Activated naive CD4-positive, alpha-beta T cell treated with anti-CD3 and anti-CD28 coated beads for 36 hours (primary cell): ENCODE measurements around the gene SAMD4A. TPM values are rescaled to one million over a fixed set of nuclear protein-coding genes. Genes with fewer than 3 reads are reported as not detected.

Experiments
- CTCF ChIA-PET: fragments of 350-600 bp; sonication (Branson Sonifier 250); formaldehyde crosslinking; loops from one replicate; lab custom pipeline; 2021; ENCODE audit warnings: antibody characterized with exemption; lab: Charles Lee
- DNase-seq: peaks from one replicate; pipeline ENCODE4 v3.0.0-alpha.2; 2020
- H3K27ac Mint-ChIP-seq: one replicate; pipeline ENCODE4 v1.8.0; 2021; ENCODE audit warnings: mild to moderate bottlenecking, mixed read lengths
- H3K27me3 Mint-ChIP-seq: one replicate; pipeline ENCODE4 v1.8.0; 2021; ENCODE audit warnings: low read depth, mixed read lengths
- H3K36me3 Mint-ChIP-seq: one replicate; pipeline ENCODE4 v1.8.0; 2021; ENCODE audit warnings: low read depth, mixed read lengths
- H3K4me1 Mint-ChIP-seq: one replicate; pipeline ENCODE4 v1.8.0; 2021; ENCODE audit warnings: low read depth, mixed read lengths
- H3K4me3 Mint-ChIP-seq: one replicate; pipeline ENCODE4 v1.8.0; 2021; ENCODE audit warnings: mild to moderate bottlenecking, moderate library complexity, mixed read lengths
- H3K9me3 Mint-ChIP-seq: one replicate; pipeline ENCODE4 v1.8.0; 2021; ENCODE audit warnings: mixed read lengths
- intact Hi-C: fragments of 100-400 bp; cut with micrococcal nuclease; formaldehyde crosslinking; loops from one replicate; pipeline ENCODE4 v1.15.1; 2023
- total RNA-seq, 2 experiments: library from RNA; stranded (reverse); gene quantifications; one replicate each; pipeline ENCODE4 v1.2.3, GENCODE V29; 2021

SAMD4A gene
- total RNA-seq, 2 experiments from 2014 or later: 4.7 to 4.9 TPM

DNA sequence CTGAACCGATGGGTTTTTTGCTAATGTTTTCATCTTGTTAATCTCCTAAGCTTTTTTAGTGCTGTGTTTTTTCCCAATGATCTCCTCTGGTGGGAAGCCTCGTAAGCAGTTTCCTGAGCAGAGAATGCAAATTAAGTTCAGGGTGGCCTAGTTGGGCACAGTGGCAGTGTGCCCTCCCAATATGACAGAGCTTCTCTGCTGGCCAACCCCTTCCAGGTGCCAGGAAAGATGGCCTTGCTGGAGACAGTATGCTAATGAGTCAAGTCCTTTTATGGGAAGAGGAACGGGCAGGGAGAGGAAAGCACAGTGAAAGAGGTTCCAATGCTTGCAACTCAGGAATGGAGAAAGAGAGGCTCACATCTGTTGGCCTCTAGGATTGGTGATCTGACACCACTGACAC, 219.9 kb downstream of the SAMD4A start:
- H3K9me3 Mint-ChIP-seq: no peaks in the 10 kb centered on the region
- CTCF ChIA-PET: interaction anchor here (2.3 kb wide), 1 partner anchor 13 kb away, joined by 6 read pairs; no protein-coding TSS in a partner anchor
- H3K4me3 Mint-ChIP-seq: no peak overlapping the region
- H3K4me1 Mint-ChIP-seq: peaks cover 3% of the 10 kb centered on the region
- H3K27me3 Mint-ChIP-seq: no peaks in the 10 kb centered on the region
- no peaks in the 10 kb centered on the region for H3K36me3 Mint-ChIP-seq
- H3K27ac Mint-ChIP-seq: no peak overlapping the region
- DNase-seq: no peak
- intact Hi-C loops: no loop called here

- H3K4me1 Mint-ChIP-seq: peaks cover 3% of the 10 kb centered on the region
- H3K9me3 Mint-ChIP-seq: no peaks in the 10 kb centered on the region
- H3K36me3 Mint-ChIP-seq: no peaks in the 10 kb centered on the region
- intact Hi-C loops: no loop called here
- no peaks in the 10 kb centered on the region for H3K27me3 Mint-ChIP-seq
- H3K27ac Mint-ChIP-seq: no peak overlapping the region
- no peak overlapping the region for H3K4me3 Mint-ChIP-seq
- CTCF ChIA-PET: interaction anchor here (2.3 kb wide), 1 partner anchor 13 kb away, joined by 6 read pairs; no protein-coding TSS in a partner anchor
- no peak for DNase-seq
These were observed 220.3 kb downstream of the SAMD4A start for GRCh38 chr14:54787261-54787660.

GRCh38 chr14:54788701-54789100, 221.8 kb downstream of the SAMD4A start:
- Mint-ChIP-seq H3K36me3 (no peaks in the 10 kb centered on the region), H3K9me3 (no peaks in the 10 kb centered on the region), H3K4me3 (no peak overlapping the region), H3K27me3 (no peaks in the 10 kb centered on the region), H3K4me1 (no peaks in the 10 kb centered on the region), H3K27ac (no peak overlapping the region)
- CTCF ChIA-PET: interaction anchor here (0.9 kb wide), 1 partner anchor 225 kb away, joined by 3 read pairs; no protein-coding TSS in a partner anchor
- DNase-seq: no peak
- intact Hi-C loops: no loop called here

GRCh38 chr14:54789166-54789565, 222.2 kb downstream of the SAMD4A start:
- DNase-seq: no peak
- Mint-ChIP-seq H3K4me3 (no peak overlapping the region), H3K9me3 (no peaks in the 10 kb centered on the region), H3K27ac (no peak overlapping the region), H3K27me3 (no peaks in the 10 kb centered on the region), H3K36me3 (no peaks in the 10 kb centered on the region), H3K4me1 (no peaks in the 10 kb centered on the region)
- CTCF ChIA-PET: no interaction called here
- intact Hi-C loops: no loop called here

GRCh38 chr14:54789781-54790480, 223.0 kb downstream of the SAMD4A start:
- CTCF ChIA-PET: interaction anchor here (0.6 to 2.4 kb wide), 4 partner anchors 15 to 226 kb away, joined by 3 to 9 read pairs (median 3); no protein-coding TSS in a partner anchor
- Mint-ChIP-seq H3K4me3 (no peak overlapping the region), H3K27me3 (no peaks in the 10 kb centered on the region), H3K4me1 (no peaks in the 10 kb centered on the region), H3K36me3 (no peaks in the 10 kb centered on the region), H3K9me3 (no peaks in the 10 kb centered on the region), H3K27ac (no peak overlapping the region)
- intact Hi-C loops: no loop called here
- no peak for DNase-seq

DNA sequence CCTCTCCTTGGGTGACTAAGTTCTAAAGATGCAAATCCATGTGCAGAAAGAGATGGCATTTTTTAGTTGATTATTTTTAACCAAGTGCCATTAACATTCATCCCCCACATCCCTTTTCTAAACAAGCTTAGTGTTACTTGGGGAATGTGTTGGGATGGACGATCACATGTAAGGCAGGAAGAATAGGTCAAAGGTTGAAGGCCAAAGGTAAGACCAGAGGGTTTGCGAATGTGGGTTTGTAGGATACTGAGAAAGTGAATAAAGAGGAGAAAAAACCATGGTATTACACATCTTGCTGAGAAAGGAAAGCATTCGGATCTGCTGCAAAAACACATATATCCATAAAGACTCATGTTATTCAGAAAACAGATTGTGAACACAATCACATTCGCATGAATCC, 224.1 kb downstream of the SAMD4A start:
- intact Hi-C loops: no loop called here

GRCh38 chr14:54792288-54792687, 225.4 kb downstream of the SAMD4A start:
- no peaks in the 10 kb centered on the region for H3K4me1 Mint-ChIP-seq
- no peak overlapping the region for H3K27ac Mint-ChIP-seq
- peaks cover 4% of the 10 kb centered on the region for H3K36me3 Mint-ChIP-seq
- H3K27me3 Mint-ChIP-seq: no peaks in the 10 kb centered on the region
- DNase-seq: no peak
- CTCF ChIA-PET: interaction anchor here (0.6 to 2.4 kb wide), 5 partner anchors 14 to 237 kb away, joined by 3 to 9 read pairs (median 5); no protein-coding TSS in a partner anchor
- H3K9me3 Mint-ChIP-seq: peaks cover 5% of the 10 kb centered on the region
- no peak overlapping the region for H3K4me3 Mint-ChIP-seq
- intact Hi-C loops: no loop called here

More for the DNA sequence above, 224.1 kb downstream of the SAMD4A start:
- DNase-seq: no peak
- peaks cover 5% of the 10 kb centered on the region for H3K9me3 Mint-ChIP-seq
- CTCF ChIA-PET: interaction anchor here (1.1 to 2.4 kb wide), 4 partner anchors 14 to 227 kb away, joined by 3 to 9 read pairs (median 8); no protein-coding TSS in a partner anchor
- no peak overlapping the region for H3K4me3 Mint-ChIP-seq
- H3K36me3 Mint-ChIP-seq: peaks cover 4% of the 10 kb centered on the region
- H3K27ac Mint-ChIP-seq: no peak overlapping the region
- no peaks in the 10 kb centered on the region for H3K4me1 Mint-ChIP-seq
- H3K27me3 Mint-ChIP-seq: no peaks in the 10 kb centered on the region

GRCh38 chr14:54794159-54794558, 227.2 kb downstream of the SAMD4A start:
- H3K27ac Mint-ChIP-seq: no peak overlapping the region
- CTCF ChIA-PET: interaction anchor here (0.6 to 3.1 kb wide), 6 partner anchors 10 to 233 kb away, joined by 3 to 15 read pairs (median 4); partner anchors contain the start of genes SOCS4 and WDHD1
- peaks cover 5% of the 10 kb centered on the region for H3K9me3 Mint-ChIP-seq
- H3K36me3 Mint-ChIP-seq: peaks cover 4% of the 10 kb centered on the region
- H3K27me3 Mint-ChIP-seq: no peaks in the 10 kb centered on the region
- DNase-seq: no peak
- intact Hi-C loops: no loop called here
- H3K4me3 Mint-ChIP-seq: no peak overlapping the region
- no peaks in the 10 kb centered on the region for H3K4me1 Mint-ChIP-seq

GRCh38 chr14:54794796-54795195, 227.9 kb downstream of the SAMD4A start:
- H3K9me3 Mint-ChIP-seq: peaks cover 5% of the 10 kb centered on the region
- no peak overlapping the region for H3K4me3 Mint-ChIP-seq
- H3K36me3 Mint-ChIP-seq: peaks cover 4% of the 10 kb centered on the region
- CTCF ChIA-PET: interaction anchor here (0.6 to 3.1 kb wide), 5 partner anchors 10 to 232 kb away, joined by 3 to 15 read pairs (median 5); partner anchors contain the start of genes SOCS4 and WDHD1
- H3K4me1 Mint-ChIP-seq: no peaks in the 10 kb centered on the region
- H3K27me3 Mint-ChIP-seq: peaks cover 1% of the 10 kb centered on the region
- intact Hi-C loops: no loop called here
- DNase-seq: no peak
- H3K27ac Mint-ChIP-seq: no peak overlapping the region

GRCh38 chr14:54796961-54797360, 230.0 kb downstream of the SAMD4A start:
- peaks cover 8% of the 10 kb centered on the region for H3K9me3 Mint-ChIP-seq
- no peak overlapping the region for H3K4me3 Mint-ChIP-seq

DNA sequence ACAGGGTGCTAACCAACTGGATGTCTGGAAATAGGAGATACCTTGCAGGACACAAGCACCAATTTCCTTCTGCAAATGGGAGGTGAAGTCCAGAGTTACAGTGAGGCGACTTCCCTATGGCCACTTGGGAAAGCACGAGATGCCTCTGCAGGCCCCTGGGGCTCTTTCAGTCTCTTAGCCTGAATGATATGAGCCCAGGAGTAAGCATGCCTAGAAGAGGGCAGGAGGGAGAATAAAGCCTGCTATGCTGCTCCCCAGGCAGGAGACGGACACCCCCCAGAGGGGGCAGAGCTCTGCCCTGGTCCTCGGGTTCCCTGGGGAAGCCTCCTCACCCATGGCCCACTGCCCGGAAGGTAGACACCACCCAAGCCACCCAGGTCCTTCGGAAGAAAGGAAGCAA, 230.6 kb downstream of the SAMD4A start:
- Mint-ChIP-seq H3K9me3 (peaks cover 8% of the 10 kb centered on the region), H3K36me3 (peaks cover 4% of the 10 kb centered on the region), H3K4me1 (no peaks in the 10 kb centered on the region), H3K4me3 (no peak overlapping the region), H3K27me3 (peaks cover 10% of the 10 kb centered on the region), H3K27ac (no peak overlapping the region)
- intact Hi-C loops: no loop called here
- no peak for DNase-seq
- CTCF ChIA-PET: interaction anchor here (0.9 kb wide), 1 partner anchor 125 kb away, joined by 3 read pairs; no protein-coding TSS in a partner anchor

More at GRCh38 chr14:54796961-54797360, 230.0 kb downstream of the SAMD4A start:
- Mint-ChIP-seq H3K4me1 (no peaks in the 10 kb centered on the region), H3K27ac (no peak overlapping the region), H3K36me3 (peaks cover 4% of the 10 kb centered on the region), H3K27me3 (peaks cover 10% of the 10 kb centered on the region)
- no peak for DNase-seq
- CTCF ChIA-PET: interaction anchor here (0.7 to 3.1 kb wide), 4 partner anchors 8 to 23 kb away, joined by 3 to 15 read pairs (median 5); no protein-coding TSS in a partner anchor
- intact Hi-C loops: no loop called here

- Mint-ChIP-seq H3K27me3 (peaks cover 10% of the 10 kb centered on the region), H3K4me1 (no peaks in the 10 kb centered on the region), H3K36me3 (peaks cover 4% of the 10 kb centered on the region), H3K27ac (no peak overlapping the region), H3K4me3 (no peak overlapping the region), H3K9me3 (peaks cover 8% of the 10 kb centered on the region)
- intact Hi-C loops: no loop called here
- CTCF ChIA-PET: interaction anchor here (0.9 kb wide), 1 partner anchor 126 kb away, joined by 3 read pairs; no protein-coding TSS in a partner anchor
- no peak for DNase-seq
These were observed 231.1 kb downstream of the SAMD4A start for GRCh38 chr14:54797986-54798385.
